ENCODE data around the gene HSH2D. TPM values are rescaled to one million over a fixed set of nuclear protein-coding genes. Genes with fewer than 3 reads are reported as not detected.
"Not testable (repeated sequence)": the region's sequence is repeated elsewhere in the genome, so short reads cannot be mapped to it uniquely, and the experiment has no call there.

Gene HSH2D
- total RNA-seq, 6 experiments from 2014 or later: 0.26 to 1.7 (median 0.48) TPM

- H3K9me3 ChIP-seq: no peaks in the 10 kb centered on the region
- no peak overlapping the region for H3K27ac ChIP-seq
- no peaks in the 10 kb centered on the region for H3K27me3 ChIP-seq
- DNase-seq (no peak), ATAC-seq (no peak)
- no peaks in the 10 kb centered on the region for H3K36me3 ChIP-seq
- TF ChIP-seq POLR2A (IDR thresholded peaks at IDR 0.05): no peak
- no peak for TF ChIP-seq CTCF (IDR thresholded peaks at IDR 0.05)
- intact Hi-C loops (cut with DNase I): no loop called here
- no peak overlapping the region for H3K4me3 ChIP-seq
- peaks cover 0 to 11% (median 3%) of the 10 kb centered on the region in 4 donors for H3K4me1 ChIP-seq
- 13% methylated on average over 1 of the region's 2 CpGs for WGBS (ENCODE audit: insufficient coverage, low coverage, low lambda C conversion rate, missing lambda C conversion rate)
Observed at GRCh38 chr19:16168465-16169081, 25.1 kb downstream of the HSH2D start.

DNA sequence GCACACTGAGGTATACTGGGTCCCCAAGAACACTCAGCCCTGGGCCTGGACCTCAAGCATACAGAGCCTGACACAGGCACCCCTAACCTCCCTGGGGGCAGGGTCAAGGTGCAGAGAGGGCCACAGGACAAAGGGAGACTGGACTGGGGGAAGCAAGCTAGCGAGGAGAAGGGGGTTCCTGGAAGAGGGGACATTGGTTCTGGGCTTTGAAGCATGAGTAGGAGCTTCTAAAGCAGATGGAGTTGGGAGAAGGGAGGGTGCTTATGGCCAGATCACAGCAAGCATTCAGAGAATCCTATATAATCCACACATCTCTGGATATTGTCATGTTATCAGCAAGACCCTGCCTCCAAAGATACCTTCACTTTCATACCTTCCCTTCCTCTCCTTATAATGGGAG lies 26.6 kb downstream of the HSH2D start:
- Histone ChIP-seq H3K27me3 (no peaks in the 10 kb centered on the region), H3K4me3 (no peak overlapping the region), H3K27ac (no peak overlapping the region), H3K9me3 (no peaks in the 10 kb centered on the region), H3K4me1 (no peaks in the 10 kb centered on the region), H3K36me3 (no peaks in the 10 kb centered on the region)
- no peak for ATAC-seq
- no peak for TF ChIP-seq POLR2A (IDR thresholded peaks at IDR 0.05)
- no peak for TF ChIP-seq CTCF (IDR thresholded peaks at IDR 0.05)
- intact Hi-C loops (cut with DNase I): loop anchor here (10.0 kb wide), 2 partner anchors 135 to 535 kb away; no protein-coding TSS in a partner anchor
- WGBS (ENCODE audit: insufficient coverage, low coverage, low lambda C conversion rate, missing lambda C conversion rate): 92% methylated on average over 1 of the region's 1 CpG
- DNase-seq: no peak

GRCh38 chr19:16175954-16176353 lies 32.5 kb downstream of the HSH2D start:
- ATAC-seq (no peak), DNase-seq (no peak)
- no peak overlapping the region for H3K4me3 ChIP-seq
- TF ChIP-seq POLR2A (IDR thresholded peaks at IDR 0.05) (no peak), CTCF (IDR thresholded peaks at IDR 0.05) (no peak)
- no peaks in the 10 kb centered on the region for H3K36me3 ChIP-seq
- H3K9me3 ChIP-seq: no peaks in the 10 kb centered on the region
- intact Hi-C loops (cut with DNase I): loop anchor here (10.0 kb wide), 2 partner anchors 141 to 541 kb away; no protein-coding TSS in a partner anchor
- no peaks in the 10 kb centered on the region for H3K4me1 ChIP-seq
- no peaks in the 10 kb centered on the region for H3K27me3 ChIP-seq
- 58% methylated on average over 2 of the region's 2 CpGs for WGBS (ENCODE audit: insufficient coverage, low coverage, low lambda C conversion rate, missing lambda C conversion rate)
- H3K27ac ChIP-seq: no peak overlapping the region

GRCh38 chr19:16178866-16179265 lies 35.4 kb downstream of the HSH2D start:
- WGBS (ENCODE audit: insufficient coverage, low coverage, low lambda C conversion rate, missing lambda C conversion rate): 78% methylated on average over 3 of the region's 5 CpGs
- not testable (repeated sequence) for H3K27ac ChIP-seq, H3K4me3 ChIP-seq, ATAC-seq, H3K9me3 ChIP-seq, H3K4me1 ChIP-seq, H3K27me3 ChIP-seq, DNase-seq, H3K36me3 ChIP-seq
- intact Hi-C loops (cut with DNase I): loop anchor here (10.0 kb wide), 2 partner anchors 144 to 544 kb away; no protein-coding TSS in a partner anchor

- DNase-seq: no peak
- Histone ChIP-seq H3K4me3 (no peak overlapping the region), H3K9me3 (no peaks in the 10 kb centered on the region), H3K27ac (no peak overlapping the region), H3K36me3 (no peaks in the 10 kb centered on the region), H3K27me3 (no peaks in the 10 kb centered on the region), H3K4me1 (peaks cover 0 to 5% (median 0%) of the 10 kb centered on the region in 4 donors)
- TF ChIP-seq POLR2A (IDR thresholded peaks at IDR 0.05) (no peak), CTCF (IDR thresholded peaks at IDR 0.05) (no peak)
- ATAC-seq: no peak
- 54% methylated on average over 4 of the region's 4 CpGs for WGBS (ENCODE audit: insufficient coverage, low coverage, low lambda C conversion rate, missing lambda C conversion rate)
- intact Hi-C loops (cut with DNase I): loop anchor here in 1 of 2 donors (5.0 kb wide), 1 partner anchor 138 kb away; no protein-coding TSS in a partner anchor
Observed at GRCh38 chr19:16180611-16181010, 37.1 kb downstream of the HSH2D start.

Measured in right lobe of liver (tissue), 6 donors.